Liver (tissue), 9 donors: ENCODE results near the gene NDUFS2. TPM values are rescaled to one million over a fixed set of nuclear protein-coding genes. Genes with fewer than 3 reads are reported as not detected.
"Not testable (repeated sequence)": the region's sequence is repeated elsewhere in the genome, so short reads cannot be mapped to it uniquely, and the experiment has no call there.

Experiments
- DNase-seq: peaks from one replicate; pipeline ENCODE4 v3.0.0-alpha.2; 2017; ENCODE audit warnings: low spot score
- H3K27ac ChIP-seq, 2 donors: one replicate each; pipeline ENCODE4 v1.7.0; 2013; ENCODE audit warnings: inconsistent platforms in 2 of 2, low read length in 2 of 2, control low read depth in 1 of 2, low read depth in 1 of 2, mild to moderate bottlenecking in 1 of 2
- H3K27me3 ChIP-seq, 4 donors: one replicate each; pipeline versions ENCODE4 v1.6.1 to v1.7.0; 2013; ENCODE audit warnings: low read length in 3 of 4, inconsistent platforms in 1 of 4, mild to moderate bottlenecking in 1 of 4, moderate library complexity in 1 of 4; ENCODE audit not compliant: control insufficient read depth in 4 of 4, insufficient read depth in 4 of 4
- H3K36me3 ChIP-seq, 4 donors: one replicate each; pipeline versions ENCODE4 v1.6.1 to v1.7.0; 2013; ENCODE audit warnings: low read length in 3 of 4, mild to moderate bottlenecking in 3 of 4, low read depth in 1 of 4, moderate library complexity in 1 of 4; ENCODE audit not compliant: control insufficient read depth in 4 of 4, insufficient read depth in 3 of 4
- H3K4me1 ChIP-seq, 4 donors: one replicate each; pipeline versions ENCODE4 v1.6.1 to v1.7.0; 2013; ENCODE audit warnings: low read length in 3 of 4, mild to moderate bottlenecking in 3 of 4, moderate library complexity in 1 of 4; ENCODE audit not compliant: control insufficient read depth in 4 of 4, insufficient read depth in 4 of 4
- H3K4me3 ChIP-seq, 3 donors: one replicate each; pipeline versions ENCODE4 v1.6.1 to v1.7.0; 2013; ENCODE audit warnings: low read length in 3 of 3, control low read depth in 1 of 3, low read depth in 1 of 3, mild to moderate bottlenecking in 1 of 3
- H3K9ac ChIP-seq, 2 donors: one replicate each; pipeline ENCODE4 v1.7.0; 2013; ENCODE audit warnings: low read length in 2 of 2, mild to moderate bottlenecking in 2 of 2, moderate library complexity in 2 of 2, control low read depth in 1 of 2, low read depth in 1 of 2
- H3K9me3 ChIP-seq, 4 donors: one replicate each; pipeline versions ENCODE4 v1.6.1 to v1.7.0; 2013; ENCODE audit warnings: low read length in 3 of 4; ENCODE audit not compliant: control insufficient read depth in 4 of 4
- EGR1 ChIP-seq, 2 donors: IDR thresholded peaks; 2 replicates each; pipeline ENCODE4 v1.6.1; 2016 to 2018; ENCODE audit warnings: antibody characterized with exemption in 2 of 2, low read depth in 2 of 2
- FOXA1 ChIP-seq: IDR thresholded peaks from 2 replicates; pipeline ENCODE4 v1.6.1; 2016; ENCODE audit warnings: antibody characterized with exemption
- FOXA2 ChIP-seq: IDR thresholded peaks from 2 replicates; pipeline ENCODE4 v1.6.1; 2016; ENCODE audit warnings: antibody characterized with exemption
- GABPA ChIP-seq, 2 donors: IDR thresholded peaks in 1 of 2; conservative IDR thresholded peaks in 1 of 2; 2 replicates each; pipeline ENCODE4 v1.6.1; 2016; ENCODE audit warnings: antibody characterized with exemption in 2 of 2, mild to moderate bottlenecking in 1 of 2, moderate library complexity in 1 of 2
- HNF4A ChIP-seq, 2 donors: conservative IDR thresholded peaks; 2 replicates each; pipeline ENCODE4 v1.6.1; 2016; ENCODE audit warnings: antibody characterized with exemption in 2 of 2, mild to moderate bottlenecking in 2 of 2
- HNF4G ChIP-seq: IDR thresholded peaks from 2 replicates; pipeline ENCODE4 v1.6.1; 2016; ENCODE audit warnings: antibody characterized with exemption
- JUND ChIP-seq, 2 donors: IDR thresholded peaks; 2 replicates each; pipeline ENCODE4 v1.6.1; 2016; ENCODE audit warnings: antibody characterized with exemption in 2 of 2
- MAX ChIP-seq: IDR thresholded peaks from 2 replicates; pipeline ENCODE4 v1.6.1; 2016; ENCODE audit warnings: antibody characterized with exemption
- NR2F2 ChIP-seq: IDR thresholded peaks from 2 replicates; pipeline ENCODE4 v1.6.1; 2016; ENCODE audit warnings: antibody characterized with exemption
- RAD21 ChIP-seq, 2 donors: IDR thresholded peaks; 2 replicates each; pipeline ENCODE4 v1.6.1; 2016; ENCODE audit warnings: antibody characterized with exemption in 2 of 2, mild to moderate bottlenecking in 2 of 2
- REST ChIP-seq: IDR thresholded peaks from 2 replicates; pipeline ENCODE4 v1.6.1; 2016; ENCODE audit warnings: antibody characterized with exemption, mild to moderate bottlenecking
- RXRA ChIP-seq, 2 donors: IDR thresholded peaks; 2 replicates each; pipeline ENCODE4 v1.6.1; 2017 to 2018; ENCODE audit warnings: antibody characterized with exemption in 2 of 2, mild to moderate bottlenecking in 1 of 2
- SP1 ChIP-seq: IDR thresholded peaks from 2 replicates; pipeline ENCODE4 v1.6.1; 2018; ENCODE audit warnings: antibody characterized with exemption, mild to moderate bottlenecking
- TAF1 ChIP-seq: conservative IDR thresholded peaks from 2 replicates; pipeline ENCODE4 v1.6.1; 2016; ENCODE audit warnings: antibody characterized with exemption, mild to moderate bottlenecking
- YY1 ChIP-seq: IDR thresholded peaks from 2 replicates; pipeline ENCODE4 v1.6.1; 2016; ENCODE audit warnings: antibody characterized with exemption, mild to moderate bottlenecking
- ZBTB33 ChIP-seq: IDR thresholded peaks from 2 replicates; pipeline ENCODE4 v1.6.1; 2016; ENCODE audit warnings: antibody characterized with exemption
- WGBS: extraction: QIAGEN DNeasy Blood & Tissue Kit; methylation state at CpG from one replicate; pipeline ENCODE4 v1.1.7; 2013; 5-methylcytosine and 5-hydroxymethylcytosine counted together
- polyA plus RNA-seq, 2 donors: library from polyadenylated mRNA; stranded (reverse) in 1 of 2; unstranded in 1 of 2; fragments of 200-250 nt in 1 of 2; fragments of >200 nt in 1 of 2; fragmentation: Nextera tagmentation in 1 of 2; extraction: Ambion mirVana in 1 of 2; gene quantifications; one replicate each; pipeline versions ENCODE4 v1.2.1 to v1.2.3, GENCODE V29; 2013 to 2015
- total RNA-seq, 2 donors: library from RNA; depleted of rRNA; stranded (reverse); fragments of >200 nt; gene quantifications; one replicate each; pipeline ENCODE4 v1.2.3, GENCODE V29; 2014
- TF ChIP-seq, protein P1 (sequence below): fragments of 150-350 bp; IDR thresholded peaks from 2 replicates; pipeline ENCODE4 v1.5.1; 2017; ENCODE audit warnings: improper control_type of control experiment, low read depth, low read length; ENCODE audit not compliant: missing input control
- TF ChIP-seq, protein P2 (sequence below): IDR thresholded peaks from 2 replicates; pipeline ENCODE4 v1.6.1; 2016; ENCODE audit warnings: antibody characterized with exemption
- donor health status: healthy.
- donor health status: healthy.
- donor health status: healthy.
- donor health status: healthy.
- donor health status: healthy.

Gene NDUFS2
- total and polyA plus RNA-seq, 4 donors, result 93.3 to 167 (median 120) TPM

- Histone ChIP-seq H3K36me3 (peaks cover 0 to 6% (median under 1%) of the 10 kb centered on the region in 4 donors), H3K27ac (peak overlapping the region; percentile 93 to 100), H3K4me1 (peaks cover 0 to 53% (median 30%) of the 10 kb centered on the region in 4 donors), H3K27me3 (no peaks in the 10 kb centered on the region), H3K9ac (peak overlapping the region in 1 of 2 donors; percentile 47), H3K9me3 (no peaks in the 10 kb centered on the region), H3K4me3 (peak overlapping the region in 2 of 3 donors; percentile 44 to 68)
- TF ChIP-seq ZBTB33 (peak; percentile 73), FOXA1 (peak; percentile 59), RAD21 (IDR thresholded peaks at IDR 0.05) (peak; percentile 39 to 51), GABPA (IDR thresholded peaks at IDR 0.05 in 1 of 2, conservative IDR thresholded peaks at IDR 0.05 in 1 of 2) (peak in 1 of 2 donors; percentile 78), REST (peak; percentile 77), SP1 (peak; percentile 99), RXRA (IDR thresholded peaks at IDR 0.05) (peak; percentile 97 to 99), HNF4A (conservative IDR thresholded peaks at IDR 0.05) (peak; percentile 80 to 92), FOXA2 (peak; percentile 69), TAF1 (no peak), NR2F2 (peak; percentile 60), EGR1 (IDR thresholded peaks at IDR 0.05; ENCODE audit: low read depth in 2 of 2) (peak in 1 of 2 donors; percentile 57), HNF4G (peak; percentile 33), YY1 (peak; percentile 85), MAX (peak; percentile 70), JUND (IDR thresholded peaks at IDR 0.05) (peak; percentile 81 to 94)
- TF ChIP-seq, protein P1, sequence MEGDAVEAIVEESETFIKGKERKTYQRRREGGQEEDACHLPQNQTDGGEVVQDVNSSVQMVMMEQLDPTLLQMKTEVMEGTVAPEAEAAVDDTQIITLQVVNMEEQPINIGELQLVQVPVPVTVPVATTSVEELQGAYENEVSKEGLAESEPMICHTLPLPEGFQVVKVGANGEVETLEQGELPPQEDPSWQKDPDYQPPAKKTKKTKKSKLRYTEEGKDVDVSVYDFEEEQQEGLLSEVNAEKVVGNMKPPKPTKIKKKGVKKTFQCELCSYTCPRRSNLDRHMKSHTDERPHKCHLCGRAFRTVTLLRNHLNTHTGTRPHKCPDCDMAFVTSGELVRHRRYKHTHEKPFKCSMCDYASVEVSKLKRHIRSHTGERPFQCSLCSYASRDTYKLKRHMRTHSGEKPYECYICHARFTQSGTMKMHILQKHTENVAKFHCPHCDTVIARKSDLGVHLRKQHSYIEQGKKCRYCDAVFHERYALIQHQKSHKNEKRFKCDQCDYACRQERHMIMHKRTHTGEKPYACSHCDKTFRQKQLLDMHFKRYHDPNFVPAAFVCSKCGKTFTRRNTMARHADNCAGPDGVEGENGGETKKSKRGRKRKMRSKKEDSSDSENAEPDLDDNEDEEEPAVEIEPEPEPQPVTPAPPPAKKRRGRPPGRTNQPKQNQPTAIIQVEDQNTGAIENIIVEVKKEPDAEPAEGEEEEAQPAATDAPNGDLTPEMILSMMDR, result no peak
- TF ChIP-seq, protein P2, sequence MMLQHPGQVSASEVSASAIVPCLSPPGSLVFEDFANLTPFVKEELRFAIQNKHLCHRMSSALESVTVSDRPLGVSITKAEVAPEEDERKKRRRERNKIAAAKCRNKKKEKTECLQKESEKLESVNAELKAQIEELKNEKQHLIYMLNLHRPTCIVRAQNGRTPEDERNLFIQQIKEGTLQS, result peak; percentile 97
- peak; percentile 71 for DNase-seq
- WGBS, result 32% methylated on average over 7 of the region's 7 CpGs
Measured at GRCh38 chr1:161223805-161224694, 21.9 kb downstream of the NDUFS2 start.

DNA sequence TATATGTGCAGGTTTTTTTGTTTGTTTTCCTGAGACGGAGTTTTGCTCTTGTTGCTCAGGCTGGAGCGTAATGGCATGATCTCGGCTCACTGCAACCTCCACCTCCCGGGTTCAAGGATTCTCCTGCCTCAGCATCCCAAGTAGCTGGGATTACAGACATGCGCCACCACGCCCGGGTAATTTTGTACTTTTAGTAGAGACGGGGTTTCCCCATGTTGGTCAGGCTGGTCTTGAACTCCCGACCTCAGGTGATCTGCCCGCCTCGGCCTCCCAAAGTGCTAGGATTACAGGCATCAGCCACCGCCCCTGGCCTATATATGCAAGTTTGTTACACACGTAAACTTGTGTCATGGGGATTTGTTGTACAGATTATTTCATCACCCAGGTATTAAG is 22.5 kb downstream of the NDUFS2 start:
- H3K4me3 ChIP-seq, result peak overlapping the region in 2 of 3 donors; percentile 26 to 32
- peaks cover 0 to 49% (median 29%) of the 10 kb centered on the region in 4 donors for H3K4me1 ChIP-seq
- H3K27ac ChIP-seq, result peak overlapping the region; percentile 75
- not testable (repeated sequence) for H3K9me3 ChIP-seq, H3K36me3 ChIP-seq, H3K9ac ChIP-seq, DNase-seq, H3K27me3 ChIP-seq
- WGBS, result 33% methylated on average over 13 of the region's 13 CpGs
